Measurements from ENCODE around the gene GRIN2A. TPM values are rescaled to one million over a fixed set of nuclear protein-coding genes. Genes with fewer than 3 reads are reported as not detected.

GRIN2A gene
- polyA plus RNA-seq, 1 donor (not counting 4 experiments of a cell fraction or from before 2014, with no cell fraction given), result 0.01 TPM

- Histone ChIP-seq H3K9me3 (ENCODE audit: control insufficient read depth, low read depth, low read length) (no peaks in the 10 kb centered on the region), H3K4me2 (ENCODE audit: control insufficient read depth, extremely low read depth, insufficient read depth, low read depth, low read length) (no peak overlapping the region), H3K79me2 (ENCODE audit: control insufficient read depth, insufficient read depth, low read length) (no peaks in the 10 kb centered on the region), H3K4me3 (ENCODE audit: control insufficient read depth in 2 of 3, extremely low read depth in 1 of 3, insufficient read depth in 2 of 3, low read depth in 1 of 3, low read length in 3 of 3) (no peak overlapping the region), H3K9ac (ENCODE audit: control insufficient read depth, extremely low read depth, insufficient read depth, low read length) (no peak overlapping the region), H3K27me3 (ENCODE audit: control insufficient read depth, extremely low read depth, insufficient read depth, low read length) (no peaks in the 10 kb centered on the region), H3K36me3 (ENCODE audit: control insufficient read depth in 2 of 2, extremely low read depth in 1 of 2, insufficient read depth in 2 of 2, low read length in 2 of 2) (no peaks in the 10 kb centered on the region), H3K9me1 (ENCODE audit: control insufficient read depth, extremely low read depth, insufficient read depth, low read length) (no peaks in the 10 kb centered on the region), H2AFZ (ENCODE audit: control insufficient read depth, low read length) (no peak overlapping the region), H3K27ac (ENCODE audit: control insufficient read depth, insufficient read depth, low read length) (no peak overlapping the region), H4K20me1 (ENCODE audit: control insufficient read depth, extremely low read depth, insufficient read depth, low read length) (no peaks in the 10 kb centered on the region), H3K4me1 (ENCODE audit: control insufficient read depth, extremely low read depth, insufficient read depth, low read length) (no peaks in the 10 kb centered on the region)
- dilution Hi-C loops (cut with MboI; ENCODE audit: extremely low pct_ligation_motif_present, low sequenced_read_pairs), result no loop called here
- FAIRE-seq (no peak), DNase-seq (ENCODE audit: low read depth, low spot score) (no peak)
- no peak for TF ChIP-seq CTCF (optimal IDR thresholded peaks at IDR 0.05 in 1 of 3, IDR thresholded peaks at IDR 0.05 in 1 of 3, conservative IDR thresholded peaks at IDR 0.05 in 1 of 3; ENCODE audit: extremely low read depth in 1 of 3, insufficient read depth in 2 of 3, low read length in 3 of 3)
Observed at GRCh38 chr16:9969580-9969979, 212.6 kb downstream of the GRIN2A start.

- FAIRE-seq, result no peak
- H2AFZ ChIP-seq (ENCODE audit: control insufficient read depth, low read length), result no peak overlapping the region
- TF ChIP-seq EZH2 (IDR thresholded peaks at IDR 0.05; ENCODE audit: low read length) (no peak), CTCF (optimal IDR thresholded peaks at IDR 0.05 in 1 of 3, IDR thresholded peaks at IDR 0.05 in 1 of 3, conservative IDR thresholded peaks at IDR 0.05 in 1 of 3; ENCODE audit: extremely low read depth in 1 of 3, insufficient read depth in 2 of 3, low read length in 3 of 3) (no peak)
- no peaks in the 10 kb centered on the region for H3K9me3 ChIP-seq (ENCODE audit: control insufficient read depth, low read depth, low read length)
- H3K27ac ChIP-seq (ENCODE audit: control insufficient read depth, insufficient read depth, low read length), result no peak overlapping the region
- H4K20me1 ChIP-seq (ENCODE audit: control insufficient read depth, extremely low read depth, insufficient read depth, low read length), result no peaks in the 10 kb centered on the region
- H3K4me2 ChIP-seq (ENCODE audit: control insufficient read depth, extremely low read depth, insufficient read depth, low read depth, low read length), result no peak overlapping the region
- H3K9ac ChIP-seq (ENCODE audit: control insufficient read depth, extremely low read depth, insufficient read depth, low read length), result no peak overlapping the region
- H3K4me1 ChIP-seq (ENCODE audit: control insufficient read depth, extremely low read depth, insufficient read depth, low read length), result no peaks in the 10 kb centered on the region
- H3K27me3 ChIP-seq (ENCODE audit: control insufficient read depth, extremely low read depth, insufficient read depth, low read length), result no peaks in the 10 kb centered on the region
- no peaks in the 10 kb centered on the region for H3K79me2 ChIP-seq (ENCODE audit: control insufficient read depth, insufficient read depth, low read length)
- dilution Hi-C loops (cut with MboI; ENCODE audit: extremely low pct_ligation_motif_present, low sequenced_read_pairs), result no loop called here
- no peaks in the 10 kb centered on the region for H3K9me1 ChIP-seq (ENCODE audit: control insufficient read depth, extremely low read depth, insufficient read depth, low read length)
- no peak overlapping the region for H3K4me3 ChIP-seq (ENCODE audit: control insufficient read depth in 2 of 3, extremely low read depth in 1 of 3, insufficient read depth in 2 of 3, low read depth in 1 of 3, low read length in 3 of 3)
- no peaks in the 10 kb centered on the region for H3K36me3 ChIP-seq (ENCODE audit: control insufficient read depth in 2 of 2, extremely low read depth in 1 of 2, insufficient read depth in 2 of 2, low read length in 2 of 2)
- no peak for DNase-seq (ENCODE audit: low read depth, low spot score)
Observed at GRCh38 chr16:9966569-9967157, 215.6 kb downstream of the GRIN2A start.

Measured in keratinocyte (primary cell).